H9 (cell line): ENCODE results near the gene SH3GL2. TPM values are rescaled to one million over a fixed set of nuclear protein-coding genes. Genes with fewer than 3 reads are reported as not detected.

Experiments used
- DNase-seq: peaks from one replicate; pipeline ENCODE4 v3.0.0-alpha.2; 2017
- H2AFZ ChIP-seq: one replicate; pipeline ENCODE4 v1.6.1; 2013; ENCODE audit warnings: mild to moderate bottlenecking, low read length, control low read depth, moderate library complexity
- H2AK5ac ChIP-seq: 2 replicates; pipeline ENCODE4 v1.6.1; 2013; ENCODE audit warnings: low read length, control low read depth, mixed read lengths; ENCODE audit not compliant: insufficient read length
- H2BK120ac ChIP-seq: one replicate; pipeline ENCODE4 v1.6.1; 2013; ENCODE audit warnings: low read depth, mild to moderate bottlenecking, low read length, control low read depth, inconsistent platforms; ENCODE audit not compliant: poor library complexity, severe bottlenecking
- H2BK12ac ChIP-seq: 2 replicates; pipeline ENCODE4 v1.6.1; 2013; ENCODE audit warnings: low read length, control low read depth, mixed read lengths, low read depth; ENCODE audit not compliant: insufficient read length
- H2BK15ac ChIP-seq: 2 replicates; pipeline ENCODE4 v1.6.1; 2013; ENCODE audit warnings: low read depth, low read length, control low read depth
- H2BK20ac ChIP-seq: one replicate; pipeline ENCODE4 v1.6.1; 2013; ENCODE audit warnings: low read depth, mild to moderate bottlenecking, low read length, control low read depth, inconsistent platforms; ENCODE audit not compliant: poor library complexity, severe bottlenecking
- H2BK5ac ChIP-seq: 2 replicates; pipeline ENCODE4 v1.6.1; 2013; ENCODE audit warnings: low read length, control low read depth, mixed read lengths; ENCODE audit not compliant: insufficient read length
- H3K14ac ChIP-seq: 2 replicates; pipeline ENCODE4 v1.6.1; 2013; ENCODE audit warnings: low read length, control low read depth; ENCODE audit not compliant: insufficient read depth
- H3K18ac ChIP-seq: 2 replicates; pipeline ENCODE4 v1.6.1; 2013; ENCODE audit warnings: low read depth, mild to moderate bottlenecking, mixed read lengths, low read length, control low read depth; ENCODE audit not compliant: insufficient read length
- H3K23ac ChIP-seq: 2 replicates; pipeline ENCODE4 v1.6.1; 2013; ENCODE audit warnings: low read length, control low read depth, mixed read lengths, low read depth; ENCODE audit not compliant: insufficient read length
- H3K23me2 ChIP-seq: 2 replicates; pipeline ENCODE4 v1.6.1; 2013; ENCODE audit warnings: low read depth, mild to moderate bottlenecking, mixed read lengths, low read length, control low read depth; ENCODE audit not compliant: insufficient read length, poor library complexity, severe bottlenecking
- H3K27ac ChIP-seq: 2 replicates; pipeline ENCODE4 v1.5.1; 2013; ENCODE audit warnings: low read length, control low read depth, mixed read lengths, low read depth; ENCODE audit not compliant: insufficient read length
- H3K27me3 ChIP-seq: 2 replicates; pipeline ENCODE4 v1.6.1; 2013; ENCODE audit warnings: low read length, control low read depth, inconsistent platforms; ENCODE audit not compliant: insufficient read depth
- H3K4ac ChIP-seq: 2 replicates; pipeline ENCODE4 v1.6.1; 2013; ENCODE audit warnings: low read depth, mild to moderate bottlenecking, control low read depth, inconsistent platforms, low read length, moderate library complexity
- H3K4me1 ChIP-seq: 2 replicates; pipeline ENCODE4 v1.6.1; 2013; ENCODE audit warnings: low read length, control low read depth, inconsistent platforms; ENCODE audit not compliant: insufficient read depth
- H3K4me2 ChIP-seq: 2 replicates; pipeline ENCODE4 v1.6.1; 2013; ENCODE audit warnings: low read length, control low read depth, mixed read lengths; ENCODE audit not compliant: insufficient read length, insufficient read depth
- H3K56ac ChIP-seq: 2 replicates; pipeline ENCODE4 v1.6.1; 2013; ENCODE audit warnings: low read depth, mild to moderate bottlenecking, mixed read lengths, low read length, control low read depth; ENCODE audit not compliant: insufficient read length
- H3K79me1 ChIP-seq: 2 replicates; pipeline ENCODE4 v1.6.1; 2013; ENCODE audit warnings: low read depth, mild to moderate bottlenecking, moderate library complexity, low read length, control low read depth, inconsistent platforms; ENCODE audit not compliant: insufficient read depth, poor library complexity, severe bottlenecking
- H3K79me2 ChIP-seq: 2 replicates; pipeline ENCODE4 v1.6.1; 2013; ENCODE audit warnings: low read length, control low read depth, inconsistent platforms; ENCODE audit not compliant: insufficient read depth
- H3K9ac ChIP-seq: 2 replicates; pipeline ENCODE4 v1.6.1; 2013; ENCODE audit warnings: low read length, control low read depth, mixed read lengths; ENCODE audit not compliant: insufficient read length; ENCODE audit errors: extremely low read depth
- H3K9me3 ChIP-seq: one replicate; pipeline ENCODE4 v1.6.1; 2013; ENCODE audit warnings: low read depth, low read length, inconsistent platforms; ENCODE audit not compliant: control insufficient read depth
- H3T11ph ChIP-seq: one replicate; pipeline ENCODE4 v1.6.1; 2013; ENCODE audit warnings: mild to moderate bottlenecking, low read length, control low read depth, inconsistent platforms
- H4K20me1 ChIP-seq: one replicate; pipeline ENCODE4 v1.6.1; 2013; ENCODE audit not compliant: control insufficient read depth, insufficient read length, insufficient read depth
- H4K5ac ChIP-seq: 2 replicates; pipeline ENCODE4 v1.6.1; 2013; ENCODE audit warnings: low read depth, mild to moderate bottlenecking, mixed read lengths, low read length, control low read depth; ENCODE audit not compliant: insufficient read length
- H4K8ac ChIP-seq: replicated peaks from 2 replicates; pipeline ENCODE4 v1.6.1; 2013; ENCODE audit warnings: low read length, control low read depth, mixed read lengths, low read depth; ENCODE audit not compliant: insufficient read length
- H4K91ac ChIP-seq: 2 replicates; pipeline ENCODE4 v1.6.1; 2013; ENCODE audit warnings: low read depth, mild to moderate bottlenecking, moderate library complexity, mixed read lengths, low read length, control low read depth; ENCODE audit not compliant: insufficient read length
- H3K27ac Mint-ChIP-seq, 3 experiments: 2 replicates in 2 of 3; 3 replicates in 1 of 3; pipeline ENCODE4 v1.8.0; 2020 to 2021; ENCODE audit warnings: mixed read lengths in 3 of 3, mild to moderate bottlenecking in 1 of 3, moderate library complexity in 1 of 3
- H3K27me3 Mint-ChIP-seq: 2 replicates; pipeline ENCODE4 v1.8.0; 2021; ENCODE audit warnings: low read depth, mild to moderate bottlenecking, moderate library complexity, mixed read lengths
- H3K36me3 Mint-ChIP-seq, 3 experiments: 2 replicates in 2 of 3; 3 replicates in 1 of 3; pipeline ENCODE4 v1.8.0; 2020 to 2021; ENCODE audit warnings: low read depth in 3 of 3, mixed read lengths in 3 of 3; ENCODE audit not compliant: insufficient read depth in 1 of 3
- H3K4me1 Mint-ChIP-seq, 2 experiments: 2 replicates each; pipeline ENCODE4 v1.8.0; 2020; ENCODE audit warnings: mixed read lengths in 2 of 2
- H3K4me3 Mint-ChIP-seq, 2 experiments: 2 replicates in 1 of 2; 3 replicates in 1 of 2; pipeline ENCODE4 v1.8.0; 2020 to 2021; ENCODE audit warnings: mild to moderate bottlenecking in 2 of 2, mixed read lengths in 2 of 2, moderate library complexity in 1 of 2
- H3K9me3 Mint-ChIP-seq, 2 experiments: 2 replicates in 1 of 2; 3 replicates in 1 of 2; pipeline ENCODE4 v1.8.0; 2020; ENCODE audit warnings: mild to moderate bottlenecking in 2 of 2, mixed read lengths in 2 of 2, moderate library complexity in 1 of 2
- CTCF ChIP-seq: fragments of 200-600 bp; sonication (generic); conservative IDR thresholded peaks from 3 replicates; pipeline ENCODE4 v1.8.0; 2021; ENCODE audit warnings: antibody characterized with exemption, mild to moderate bottlenecking
- WGBS: extraction: QIAGEN DNeasy Blood & Tissue Kit; methylation state at CpG from one replicate; pipeline ENCODE4 v1.1.7; 2013; ENCODE audit warnings: missing lambda C conversion rate, low lambda C conversion rate, mixed read lengths; ENCODE audit not compliant: insufficient read length; ENCODE audit errors: extremely low coverage; 5-methylcytosine and 5-hydroxymethylcytosine counted together
- total RNA-seq: library from RNA; stranded (reverse); gene quantifications from 2 replicates; pipeline ENCODE4 v1.2.1, GENCODE V29; 2021

Gene SH3GL2
- total RNA-seq, 1 experiment from 2014 or later: 6.5 TPM

DNA sequence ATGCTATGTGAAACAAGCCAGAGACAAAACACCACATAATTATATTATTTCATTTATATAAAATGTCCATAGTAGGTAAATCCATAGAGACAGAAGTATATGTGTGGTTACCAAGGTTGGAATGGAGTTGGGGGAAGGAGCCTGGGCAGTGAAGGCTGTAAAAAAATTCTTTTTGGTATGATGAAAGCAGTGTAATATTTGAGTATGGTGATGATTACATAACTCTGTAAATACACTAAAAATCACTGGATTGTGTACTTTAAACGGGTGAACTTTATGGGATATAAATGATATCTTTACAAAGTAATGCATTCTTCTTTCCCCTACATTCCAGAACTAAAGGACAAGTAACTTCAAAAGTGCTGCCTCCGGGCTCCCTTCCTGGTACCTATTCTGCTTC is 155.8 kb downstream of the SH3GL2 start:
- H3K9ac ChIP-seq: no peak overlapping the region
- no CpG with 5 or more reads among the region's 2 CpGs for WGBS
- TF ChIP-seq CTCF: no peak

More for the DNA sequence above, 155.8 kb downstream of the SH3GL2 start:
- Histone ChIP-seq H3K4ac (no peak overlapping the region), H2BK120ac (no peak overlapping the region), H2BK12ac (no peak overlapping the region), H2BK5ac (no peak overlapping the region), H4K8ac (no peak overlapping the region), H3K79me1 (no peaks in the 10 kb centered on the region), H2AK5ac (no peak overlapping the region), H3T11ph (no peak overlapping the region), H4K20me1 (no peaks in the 10 kb centered on the region), H3K79me2 (no peaks in the 10 kb centered on the region), H3K56ac (no peak overlapping the region), H3K23me2 (no peaks in the 10 kb centered on the region), H4K91ac (no peak overlapping the region), H3K14ac (no peak overlapping the region), H2BK20ac (no peak overlapping the region), H3K4me2 (no peak overlapping the region), H2BK15ac (no peak overlapping the region), H3K4me1 (no peaks in the 10 kb centered on the region), H2AFZ (no peak overlapping the region), H3K18ac (no peak overlapping the region), H3K23ac (no peak overlapping the region), H3K27ac (no peak overlapping the region), H3K9me3 (no peaks in the 10 kb centered on the region), H4K5ac (no peak overlapping the region), H3K27me3 (no peaks in the 10 kb centered on the region)
- DNase-seq: no peak
- Mint-ChIP-seq H3K4me3 (no peak overlapping the region), H3K4me1 (0 out of 4 replicates have a peak, but pooled peaks cover 0 to 3% of the 10 kb centered on the region in 2 experiments), H3K36me3 (no peaks in the 10 kb centered on the region; a peak in 1 of 7 replicates), H3K27ac (no peak overlapping the region), H3K9me3 (peaks cover 0 to 5% of the 10 kb centered on the region in 2 experiments; a peak in 2 of 5 replicates), H3K27me3 (peaks cover 3% of the 10 kb centered on the region; the same call in 1 of the 2 replicates)
